Measurements from ENCODE around the gene KRT222.

Gene KRT222

DNA sequence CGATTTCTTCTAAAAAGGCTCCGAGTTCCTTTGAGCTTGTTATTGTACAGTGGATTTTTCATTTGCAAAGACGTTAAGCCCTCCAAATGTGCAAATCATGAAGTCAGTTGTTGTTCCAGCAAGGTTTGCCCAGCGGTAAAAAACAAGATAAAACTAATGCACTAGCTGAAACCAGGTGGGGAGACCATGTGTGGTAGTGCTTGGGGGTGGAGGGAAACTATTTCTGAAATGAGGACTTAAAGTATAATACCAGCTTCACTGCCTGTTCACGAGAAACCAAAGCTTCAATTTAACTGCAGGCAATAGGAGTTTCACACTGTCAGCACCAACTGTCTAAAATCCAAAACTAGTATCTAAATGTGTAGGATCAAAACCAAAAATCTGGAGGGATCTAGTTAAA lies 39.7 kb downstream of the KRT222 start:
- H3K4me3 ChIP-seq (ENCODE audit: low read depth, low read length), result no peak overlapping the region
- TF ChIP-seq CTCF (conservative IDR thresholded peaks at IDR 0.05; ENCODE audit: low read depth, low read length), result no peak
- DNase-seq (ENCODE audit: low read depth), result no peak

DNA sequence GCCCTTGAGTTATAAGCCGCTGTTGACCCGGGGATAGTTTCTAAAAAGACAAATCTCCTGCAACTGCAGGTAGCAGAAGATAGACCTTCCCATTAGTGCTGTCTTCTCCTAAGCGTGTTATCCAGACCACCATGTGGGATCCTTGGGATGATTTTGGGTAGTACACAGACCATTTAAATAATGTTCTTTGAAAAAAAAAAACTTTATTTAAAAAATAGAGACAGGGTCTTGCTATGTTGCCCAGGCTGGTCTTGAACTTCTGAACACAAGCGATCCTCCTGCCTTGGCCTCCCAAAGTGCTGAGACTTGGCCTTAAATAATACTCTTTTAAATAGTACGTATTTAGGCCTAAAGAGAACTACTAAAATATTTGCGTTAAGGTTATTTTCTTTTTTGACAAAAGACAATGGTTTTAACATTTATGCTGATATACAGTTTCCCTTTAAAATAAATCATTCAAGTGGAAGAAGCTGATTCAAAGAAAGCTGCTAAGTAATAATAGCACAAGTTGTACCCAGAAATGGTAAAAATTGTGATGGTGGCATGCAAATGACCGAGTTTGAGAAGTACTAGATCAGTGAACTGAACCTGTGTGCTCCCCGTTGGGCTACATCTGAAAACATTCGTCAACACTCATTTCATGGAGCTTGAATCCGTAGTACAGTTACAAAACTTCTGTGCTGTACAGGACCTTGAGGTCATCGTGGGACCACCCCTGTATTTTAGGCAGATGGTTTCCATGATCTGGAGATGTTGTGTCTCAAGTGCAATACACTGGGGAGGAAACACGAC lies 41.4 kb downstream of the KRT222 start:
- DNase-seq (ENCODE audit: low read depth), result no peak
- H3K4me3 ChIP-seq (ENCODE audit: low read depth, low read length), result no peak overlapping the region
- no peak for TF ChIP-seq CTCF (conservative IDR thresholded peaks at IDR 0.05; ENCODE audit: low read depth, low read length)

GRCh38 chr17:40622509-40622928 lies 42.5 kb downstream of the KRT222 start:
- no peak for TF ChIP-seq CTCF (conservative IDR thresholded peaks at IDR 0.05; ENCODE audit: low read depth, low read length)
- no peak overlapping the region for H3K4me3 ChIP-seq (ENCODE audit: low read depth, low read length)
- no peak for DNase-seq (ENCODE audit: low read depth)

DNA sequence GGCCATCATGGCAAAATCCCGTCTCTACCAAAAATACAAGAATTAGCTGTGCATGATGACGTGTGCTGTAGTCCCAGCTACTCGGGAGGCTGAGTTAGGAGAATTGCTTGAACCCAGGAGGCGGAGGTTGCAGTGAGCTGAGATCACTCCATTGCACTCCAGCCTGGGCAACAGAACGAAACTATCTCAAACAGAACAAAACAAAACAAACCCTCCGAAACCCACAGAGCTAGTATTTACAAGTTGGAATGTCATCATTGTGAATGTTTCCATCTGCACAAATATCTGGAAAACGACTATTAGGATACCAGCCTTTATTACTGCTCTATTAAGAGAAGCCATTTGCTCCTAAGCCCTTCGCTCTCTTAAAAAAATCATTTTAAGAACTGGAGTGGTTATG lies 43.4 kb downstream of the KRT222 start:
- no peak for TF ChIP-seq CTCF (conservative IDR thresholded peaks at IDR 0.05; ENCODE audit: low read depth, low read length)
- DNase-seq (ENCODE audit: low read depth), result no peak
- H3K4me3 ChIP-seq (ENCODE audit: low read depth, low read length), result no peak overlapping the region

GRCh38 chr17:40621019-40621418 lies 44.0 kb downstream of the KRT222 start:
- no peak for DNase-seq (ENCODE audit: low read depth)
- no peak overlapping the region for H3K4me3 ChIP-seq (ENCODE audit: low read depth, low read length)
- TF ChIP-seq CTCF (conservative IDR thresholded peaks at IDR 0.05; ENCODE audit: low read depth, low read length), result no peak

GRCh38 chr17:40618754-40619625 lies 46.0 kb downstream of the KRT222 start:
- DNase-seq (ENCODE audit: low read depth), result no peak
- no peak for TF ChIP-seq CTCF (conservative IDR thresholded peaks at IDR 0.05; ENCODE audit: low read depth, low read length)
- no peak overlapping the region for H3K4me3 ChIP-seq (ENCODE audit: low read depth, low read length)

All from choroid plexus epithelial cell (primary cell).